T-helper 1 cell treated with Interleukin-12 subunit alpha and Interleukin-12 subunit beta and Interleukin-4 antibody, amounts not matched to agents 30 ng/mL and 1 ng/mL, for 36 hours (primary cell): ENCODE measurements around the gene CEP104. TPM values are rescaled to one million over a fixed set of nuclear protein-coding genes. Genes with fewer than 3 reads are reported as not detected.
"Not testable (repeated sequence)": the region's sequence is repeated elsewhere in the genome, so short reads cannot be mapped to it uniquely, and the experiment has no call there.

Experiments
- intact Hi-C: fragments of 100-400 bp; cut with micrococcal nuclease; formaldehyde crosslinking; loops from one replicate; pipeline ENCODE4 v1.15.1; 2024
- total RNA-seq: library from RNA; stranded (reverse); gene quantifications from 2 replicates; pipeline ENCODE4 v1.2.3, GENCODE V29; 2022

Gene CEP104
- total RNA-seq, 1 donor from 2014 or later = 65.0 TPM

GRCh38 chr1:3805038-3805437 lies 52.0 kb downstream of the CEP104 start:
- intact Hi-C loops = no loop called here

GRCh38 chr1:3804627-3804944 lies 52.4 kb downstream of the CEP104 start:
- intact Hi-C loops = not testable (repeated sequence)

- intact Hi-C loops = no loop called here
These were observed 52.9 kb downstream of the CEP104 start for GRCh38 chr1:3803905-3804626.

- intact Hi-C loops = loop anchor here (1.0 kb wide), 1 partner anchor 24 kb away; no protein-coding TSS in a partner anchor
These were observed 56.2 kb downstream of the CEP104 start for GRCh38 chr1:3800795-3801194.

GRCh38 chr1:3799976-3800685 lies 56.9 kb downstream of the CEP104 start:
- intact Hi-C loops = no loop called here

- intact Hi-C loops = loop anchor here (1.0 kb wide), 7 partner anchors 20 to 172 kb away; partner anchors contain the start of genes C1orf174, CEP104, DFFB and SMIM1
These were observed 60.6 kb downstream of the CEP104 start, which contains the start of gene LRRC47 for GRCh38 chr1:3796215-3797061. LRRC47 (minus strand) TSS chr1:3796498; CDS start chr1:3796476, 22 bp downstream.

GRCh38 chr1:3795453-3796214 lies 61.4 kb downstream of the CEP104 start:
- intact Hi-C loops = loop anchor here (1.0 kb wide), 7 partner anchors 19 to 171 kb away; partner anchors contain the start of genes C1orf174, CEP104, DFFB and SMIM1

GRCh38 chr1:3790952-3791351 lies 66.1 kb downstream of the CEP104 start:
- intact Hi-C loops = no loop called here

GRCh38 chr1:3790500-3790923 lies 66.5 kb downstream of the CEP104 start:
- intact Hi-C loops = no loop called here

- intact Hi-C loops = no loop called here
These were observed 67.3 kb downstream of the CEP104 start for GRCh38 chr1:3789421-3790300.

GRCh38 chr1:3788756-3789420 lies 68.1 kb downstream of the CEP104 start:
- intact Hi-C loops = no loop called here

GRCh38 chr1:3787745-3788605 lies 69.0 kb downstream of the CEP104 start:
- intact Hi-C loops = no loop called here

- intact Hi-C loops = no loop called here
These were observed 69.7 kb downstream of the CEP104 start for GRCh38 chr1:3787349-3787715.

- intact Hi-C loops = no loop called here
These were observed 70.3 kb downstream of the CEP104 start for GRCh38 chr1:3786468-3787348.

- intact Hi-C loops = no loop called here
These were observed 71.4 kb downstream of the CEP104 start for GRCh38 chr1:3785456-3786157.

GRCh38 chr1:3785045-3785444 lies 72.0 kb downstream of the CEP104 start:
- intact Hi-C loops = no loop called here
